Measurements from ENCODE around the gene SLC25A51. TPM values are rescaled to one million over a fixed set of nuclear protein-coding genes. Genes with fewer than 3 reads are reported as not detected.

Gene SLC25A51
- total and polyA plus RNA-seq, 12 donors, result 7.0 to 26.5 (median 19.9) TPM

DNA sequence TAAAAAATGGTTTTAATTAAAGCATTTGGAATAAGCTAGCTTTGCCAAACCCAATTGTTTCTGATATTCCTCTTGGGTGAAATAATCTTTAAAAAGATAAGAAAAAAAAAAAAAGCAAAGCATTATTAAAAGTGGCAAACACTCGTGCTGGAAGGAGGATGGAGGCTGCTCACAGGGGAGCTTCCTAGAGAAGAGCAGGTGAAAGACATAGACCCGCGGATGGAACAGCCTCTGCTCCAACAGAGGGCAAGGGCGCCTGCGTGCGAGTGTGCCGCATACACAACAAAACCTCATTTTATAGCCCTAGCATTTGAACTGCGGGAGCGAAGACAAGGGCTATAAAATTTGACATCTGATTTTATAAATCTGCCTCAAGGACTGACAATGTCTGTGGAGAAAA is 33.4 kb upstream of the SLC25A51 start:
- 81 to 85% methylated on average over 9 of the region's 9 CpGs for WGBS, 2 donors
- H3K9me3 ChIP-seq, result no peaks in the 10 kb centered on the region
- H3K27ac ChIP-seq, result peak overlapping the region in 9 of 10 donors; percentile 50 to 74 (median 60)
- peaks cover 22 to 52% (median 43%) of the 10 kb centered on the region in 9 donors for H3K4me1 ChIP-seq
- DNase-seq, result no peak
- H3K4me3 ChIP-seq, result no peak overlapping the region
- TF ChIP-seq, protein P1, sequence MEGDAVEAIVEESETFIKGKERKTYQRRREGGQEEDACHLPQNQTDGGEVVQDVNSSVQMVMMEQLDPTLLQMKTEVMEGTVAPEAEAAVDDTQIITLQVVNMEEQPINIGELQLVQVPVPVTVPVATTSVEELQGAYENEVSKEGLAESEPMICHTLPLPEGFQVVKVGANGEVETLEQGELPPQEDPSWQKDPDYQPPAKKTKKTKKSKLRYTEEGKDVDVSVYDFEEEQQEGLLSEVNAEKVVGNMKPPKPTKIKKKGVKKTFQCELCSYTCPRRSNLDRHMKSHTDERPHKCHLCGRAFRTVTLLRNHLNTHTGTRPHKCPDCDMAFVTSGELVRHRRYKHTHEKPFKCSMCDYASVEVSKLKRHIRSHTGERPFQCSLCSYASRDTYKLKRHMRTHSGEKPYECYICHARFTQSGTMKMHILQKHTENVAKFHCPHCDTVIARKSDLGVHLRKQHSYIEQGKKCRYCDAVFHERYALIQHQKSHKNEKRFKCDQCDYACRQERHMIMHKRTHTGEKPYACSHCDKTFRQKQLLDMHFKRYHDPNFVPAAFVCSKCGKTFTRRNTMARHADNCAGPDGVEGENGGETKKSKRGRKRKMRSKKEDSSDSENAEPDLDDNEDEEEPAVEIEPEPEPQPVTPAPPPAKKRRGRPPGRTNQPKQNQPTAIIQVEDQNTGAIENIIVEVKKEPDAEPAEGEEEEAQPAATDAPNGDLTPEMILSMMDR (IDR thresholded peaks at IDR 0.05), result no peak
- H3K36me3 ChIP-seq, result peaks cover 0 to 5% (median 0%) of the 10 kb centered on the region in 9 donors
- intact Hi-C loops (cut with DNase I), result loop anchor here in 1 of 10 donors (5.0 kb wide), 3 partner anchors 50 to 130 kb away; partner anchors contain the start of gene SHB
- ATAC-seq, result no peak
- no peaks in the 10 kb centered on the region for H3K27me3 ChIP-seq

DNA sequence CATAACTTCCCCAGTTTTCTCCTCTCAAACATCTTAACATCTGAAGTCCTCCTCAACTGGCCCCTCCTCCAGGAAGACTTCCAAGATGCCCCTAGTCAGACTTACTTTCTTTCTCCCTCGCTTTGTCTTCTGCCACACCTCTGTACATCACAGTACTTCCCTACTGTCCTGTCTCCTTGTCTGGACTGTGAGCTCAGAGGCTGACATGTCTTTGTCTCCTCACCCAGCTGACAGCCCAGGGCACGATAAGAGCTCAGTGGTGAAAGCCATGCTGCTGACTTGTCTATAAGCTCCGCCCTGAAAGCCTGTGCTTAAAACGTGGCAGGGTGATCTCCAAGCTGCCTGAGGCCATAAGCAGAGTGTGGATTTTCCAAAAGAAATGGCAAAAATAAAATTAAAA is 33.0 kb upstream of the SLC25A51 start:
- Histone ChIP-seq H3K9me3 (no peaks in the 10 kb centered on the region), H3K27ac (peak overlapping the region in 8 of 10 donors; percentile 51 to 74 (median 62)), H3K4me3 (no peak overlapping the region), H3K4me1 (peaks cover 22 to 48% (median 43%) of the 10 kb centered on the region in 9 donors), H3K27me3 (no peaks in the 10 kb centered on the region), H3K36me3 (peaks cover 0 to 5% (median 0%) of the 10 kb centered on the region in 9 donors)
- intact Hi-C loops (cut with DNase I), result loop anchor here in 1 of 10 donors (5.0 kb wide), 3 partner anchors 50 to 130 kb away; partner anchors contain the start of gene SHB
- DNase-seq (peak; percentile 42 to 67), ATAC-seq (peak; percentile 80 to 94 (median 86))
- WGBS, 2 donors, result 32 to 48% methylated on average over 4 of the region's 4 CpGs
- TF ChIP-seq, protein P1 (IDR thresholded peaks at IDR 0.05), result no peak

DNA sequence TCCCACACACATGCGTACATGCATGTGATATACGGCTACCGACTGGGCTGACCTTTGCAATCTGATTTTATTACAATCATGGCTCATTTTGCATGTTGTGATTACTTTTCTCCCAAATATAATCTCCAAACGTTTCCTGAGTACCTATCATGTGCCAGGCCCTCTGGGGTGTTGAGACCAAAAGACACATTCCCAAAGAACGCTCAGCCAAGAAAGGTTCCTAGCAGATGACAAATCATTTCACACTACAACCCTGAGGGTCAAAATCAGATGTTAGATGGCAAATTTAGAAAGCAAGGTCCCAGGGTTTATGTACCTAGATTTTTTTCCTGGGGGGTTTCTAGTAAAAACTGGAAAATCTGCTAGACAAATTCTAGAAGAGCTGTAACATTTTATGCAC is 32.4 kb upstream of the SLC25A51 start:
- Histone ChIP-seq H3K4me1 (peaks cover 22 to 48% (median 43%) of the 10 kb centered on the region in 9 donors), H3K36me3 (peaks cover 0 to 5% (median 0%) of the 10 kb centered on the region in 9 donors), H3K9me3 (no peaks in the 10 kb centered on the region), H3K27me3 (no peaks in the 10 kb centered on the region), H3K4me3 (no peak overlapping the region), H3K27ac (peak overlapping the region in 7 of 10 donors; percentile 47 to 74 (median 60))
- TF ChIP-seq, protein P1 (IDR thresholded peaks at IDR 0.05), result no peak
- ATAC-seq (no peak), DNase-seq (no peak)
- intact Hi-C loops (cut with DNase I), result loop anchor here in 1 of 10 donors (5.0 kb wide), 3 partner anchors 51 to 131 kb away; partner anchors contain the start of gene SHB
- WGBS, 2 donors, result 77 to 78% methylated on average over 5 of the region's 5 CpGs

DNA sequence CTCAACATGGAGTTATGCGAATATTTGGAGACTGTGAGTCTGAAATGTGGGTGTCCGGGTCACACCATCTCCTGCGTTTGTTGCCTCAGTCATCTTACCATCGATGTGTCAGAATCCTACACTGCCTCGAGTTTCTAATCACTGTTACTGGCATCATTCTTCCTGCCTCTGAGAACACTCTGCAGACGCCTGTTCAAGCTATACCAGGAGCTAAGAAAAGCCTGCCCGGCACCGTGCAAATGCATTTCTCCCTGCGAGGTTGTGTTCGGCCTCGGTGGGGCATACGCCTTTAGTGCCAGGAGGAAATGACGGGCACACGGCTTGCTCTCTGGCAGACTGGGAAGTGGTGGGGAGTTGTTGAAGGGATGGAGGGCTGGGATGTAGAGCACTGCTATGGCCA is 31.2 kb upstream of the SLC25A51 start:
- no peaks in the 10 kb centered on the region for H3K36me3 ChIP-seq
- DNase-seq (no peak), ATAC-seq (peak in 2 of 8 donors; percentile 34 to 39)
- H3K4me3 ChIP-seq, result no peak overlapping the region
- intact Hi-C loops (cut with DNase I), result loop anchor here in 1 of 10 donors (5.0 kb wide), 3 partner anchors 52 to 132 kb away; partner anchors contain the start of gene SHB
- TF ChIP-seq, protein P1 (IDR thresholded peaks at IDR 0.05), result no peak
- WGBS, 2 donors, result 76 to 84% methylated on average over 14 of the region's 14 CpGs
- H3K27ac ChIP-seq, result no peak overlapping the region
- peaks cover 22 to 46% (median 42%) of the 10 kb centered on the region in 9 donors for H3K4me1 ChIP-seq
- H3K9me3 ChIP-seq, result peaks cover 0 to 7% (median 0%) of the 10 kb centered on the region in 11 donors
- no peaks in the 10 kb centered on the region for H3K27me3 ChIP-seq
